Ascending aorta (tissue), 2 donors: ENCODE data around the gene UNC5A. TPM values are rescaled to one million over a fixed set of nuclear protein-coding genes. Genes with fewer than 3 reads are reported as not detected.

Experiments used
- DNase-seq, 2 donors: peaks; one replicate each; pipeline ENCODE4 v3.0.0-alpha.2; 2019; ENCODE audit warnings: low spot score in 2 of 2
- H3K27ac ChIP-seq, 2 donors: fragments of 200-600 bp; sonication (generic); one replicate each; pipeline ENCODE4 v1.5.1; 2016 to 2017; ENCODE audit warnings: mild to moderate bottlenecking in 1 of 2
- H3K27me3 ChIP-seq: fragments of 200-600 bp; sonication (generic); one replicate; pipeline ENCODE4 v1.5.1; 2017
- H3K36me3 ChIP-seq, 2 donors: fragments of 200-600 bp; sonication (generic); one replicate each; pipeline ENCODE4 v1.5.1; 2016
- H3K4me1 ChIP-seq, 2 donors: fragments of 200-600 bp; sonication (generic); one replicate each; pipeline ENCODE4 v1.5.1; 2016 to 2017; ENCODE audit warnings: mild to moderate bottlenecking in 1 of 2
- H3K4me3 ChIP-seq, 2 donors: fragments of 200-600 bp; sonication (generic); one replicate each; pipeline ENCODE4 v1.5.1; 2016 to 2017; ENCODE audit warnings: mild to moderate bottlenecking in 1 of 2
- H3K9me3 ChIP-seq, 2 donors: fragments of 200-600 bp; sonication (generic); one replicate each; pipeline ENCODE4 v1.5.1; 2016
- CTCF ChIP-seq, 3 experiments: fragments of 200-600 bp in 2 of 3; fragments of 450-650 bp in 1 of 3; sonication (generic) in 2 of 3; IDR thresholded peaks; one replicate each; pipeline ENCODE4 v1.5.1; 2016 to 2019; ENCODE audit warnings: antibody characterized with exemption in 3 of 3, mild to moderate bottlenecking in 1 of 3, moderate library complexity in 1 of 3
- intact Hi-C: fragments of 100-400 bp; cut with DNase I; formaldehyde crosslinking; loops from one replicate; pipeline ENCODE4 v1.15.1; 2023
- total RNA-seq: library from RNA; depleted of rRNA; stranded (reverse); fragments of >200 nt; gene quantifications from one replicate; pipeline ENCODE4 v1.1.0, GENCODE V29; 2016

UNC5A gene
- total RNA-seq, 1 donor from 2014 or later = not detected

GRCh38 chr5:176864755-176865154 is 54.4 kb downstream of the UNC5A start:
- H3K27ac ChIP-seq = no peak overlapping the region
- H3K4me3 ChIP-seq = no peak overlapping the region
- no peaks in the 10 kb centered on the region for H3K4me1 ChIP-seq
- intact Hi-C loops = no loop called here
- H3K27me3 ChIP-seq = no peaks in the 10 kb centered on the region
- TF ChIP-seq CTCF (IDR thresholded peaks at IDR 0.05) = no peak
- no peak for DNase-seq
- no peaks in the 10 kb centered on the region for H3K36me3 ChIP-seq
- no peaks in the 10 kb centered on the region for H3K9me3 ChIP-seq

- TF ChIP-seq CTCF (IDR thresholded peaks at IDR 0.05) = no peak
- intact Hi-C loops = no loop called here
Measured at GRCh38 chr5:176865964-176866363, 55.6 kb downstream of the UNC5A start.

GRCh38 chr5:176866707-176867310 is 56.5 kb downstream of the UNC5A start:
- TF ChIP-seq CTCF (IDR thresholded peaks at IDR 0.05) = no peak
- DNase-seq = no peak
- H3K4me1 ChIP-seq = no peaks in the 10 kb centered on the region
- no peak overlapping the region for H3K4me3 ChIP-seq
- intact Hi-C loops = no loop called here
- H3K27me3 ChIP-seq = no peaks in the 10 kb centered on the region
- no peaks in the 10 kb centered on the region for H3K9me3 ChIP-seq
- H3K27ac ChIP-seq = no peak overlapping the region
- no peaks in the 10 kb centered on the region for H3K36me3 ChIP-seq

More at GRCh38 chr5:176865964-176866363, 55.6 kb downstream of the UNC5A start:
- Histone ChIP-seq H3K27me3 (no peaks in the 10 kb centered on the region), H3K36me3 (no peaks in the 10 kb centered on the region), H3K27ac (no peak overlapping the region), H3K9me3 (no peaks in the 10 kb centered on the region), H3K4me3 (no peak overlapping the region), H3K4me1 (no peaks in the 10 kb centered on the region)
- DNase-seq = no peak

- Histone ChIP-seq H3K27me3 (no peaks in the 10 kb centered on the region), H3K4me1 (no peaks in the 10 kb centered on the region), H3K36me3 (no peaks in the 10 kb centered on the region)
Measured at GRCh38 chr5:176868126-176868525, 57.8 kb downstream of the UNC5A start.

GRCh38 chr5:176868731-176869130 is 58.4 kb downstream of the UNC5A start:
- no peak overlapping the region for H3K4me3 ChIP-seq
- H3K27me3 ChIP-seq = no peaks in the 10 kb centered on the region
- DNase-seq = no peak
- intact Hi-C loops = no loop called here
- H3K4me1 ChIP-seq = no peaks in the 10 kb centered on the region
- H3K36me3 ChIP-seq = no peaks in the 10 kb centered on the region
- H3K27ac ChIP-seq = no peak overlapping the region
- TF ChIP-seq CTCF (IDR thresholded peaks at IDR 0.05) = no peak
- no peaks in the 10 kb centered on the region for H3K9me3 ChIP-seq

More at GRCh38 chr5:176868126-176868525, 57.8 kb downstream of the UNC5A start:
- Histone ChIP-seq H3K9me3 (no peaks in the 10 kb centered on the region), H3K4me3 (no peak overlapping the region), H3K27ac (no peak overlapping the region)
- DNase-seq = no peak
- intact Hi-C loops = no loop called here
- TF ChIP-seq CTCF (IDR thresholded peaks at IDR 0.05) = no peak
